Measurements from ENCODE around the gene BLVRA.
"Not testable (repeated sequence)": the region's sequence is repeated elsewhere in the genome, so short reads cannot be mapped to it uniquely, and the experiment has no call there.

BLVRA gene

DNA sequence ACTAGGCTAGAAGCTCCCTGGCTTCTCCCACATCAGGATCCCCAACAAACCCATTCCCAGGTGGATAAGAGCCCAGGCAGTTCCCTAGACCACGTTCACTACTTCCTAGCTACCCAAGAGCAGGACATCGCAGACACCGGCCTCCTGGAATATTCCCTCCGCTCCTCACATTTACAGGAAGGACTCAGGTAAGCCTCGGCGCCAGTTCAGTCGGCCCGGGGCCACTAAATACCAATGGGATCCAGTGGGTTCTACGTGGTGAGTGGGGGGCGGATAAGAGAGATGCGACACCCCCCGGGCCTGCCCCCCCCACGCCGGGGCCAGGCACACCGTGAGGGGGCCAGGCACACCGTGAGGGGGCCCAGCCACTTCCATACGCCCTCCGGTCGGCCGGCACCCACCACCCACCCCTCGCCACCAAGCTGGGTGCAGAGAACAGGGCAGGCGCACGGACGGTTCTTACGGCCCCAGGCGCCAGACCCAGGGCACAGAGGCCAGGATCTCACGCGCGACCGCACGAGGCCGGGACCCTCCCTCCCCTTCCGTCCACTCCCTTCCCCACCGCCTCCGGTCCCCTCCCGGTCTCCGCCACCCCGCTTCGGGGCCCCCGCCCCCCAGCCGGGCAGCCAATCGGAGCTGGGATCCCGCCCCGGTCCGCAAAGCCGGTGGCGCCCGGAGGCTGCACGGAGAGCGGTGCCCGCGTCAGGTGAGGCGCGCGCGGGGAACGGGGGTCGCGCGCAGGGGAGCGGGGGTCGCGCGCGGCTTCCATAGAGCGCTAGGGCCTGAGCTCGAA, at the start of gene BLVRA:
Gene BLVRA (plus strand): TSS at position 652 of the 793 bp plus-strand sequence. CDS start 12,479 bp downstream, outside the sequence.
- DNase-seq (ENCODE audit: low spot score), result peak; percentile 77

- DNase-seq (ENCODE audit: low spot score), result no peak
Observed at GRCh38 chr7:43711503-43711902, 47.0 kb upstream of the BLVRA start.

DNA sequence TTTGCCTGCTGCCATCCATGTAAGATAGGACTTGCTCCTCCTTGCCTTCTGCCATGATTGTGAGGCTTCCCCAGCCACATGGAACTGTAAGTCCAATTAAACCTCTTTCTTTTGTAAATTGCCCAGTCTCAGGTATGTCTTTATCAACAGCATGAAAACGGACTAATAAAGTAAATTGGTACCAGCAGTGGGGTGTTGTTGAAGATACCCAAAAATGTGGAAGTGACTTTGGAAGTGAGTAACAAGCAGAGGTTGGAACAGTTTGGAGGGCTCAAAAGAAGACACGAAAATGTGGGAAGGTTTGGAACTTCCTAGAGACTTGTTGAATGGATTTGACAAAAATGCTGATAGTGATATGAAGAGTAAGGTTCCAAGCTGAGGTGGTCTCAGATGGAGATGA, 42.5 kb upstream of the BLVRA start:
- not testable (repeated sequence) for DNase-seq (ENCODE audit: low spot score)

- DNase-seq (ENCODE audit: low spot score), result no peak
Observed at GRCh38 chr7:43716598-43716997, 41.9 kb upstream of the BLVRA start.

- DNase-seq (ENCODE audit: low spot score), result no peak
Observed at GRCh38 chr7:43721193-43721806, 37.2 kb upstream of the BLVRA start.

- DNase-seq (ENCODE audit: low spot score), result no peak
Observed at GRCh38 chr7:43723007-43723341, 35.5 kb upstream of the BLVRA start.

- DNase-seq (ENCODE audit: low spot score), result no peak
Observed at GRCh38 chr7:43725251-43725650, 33.2 kb upstream of the BLVRA start.

DNA sequence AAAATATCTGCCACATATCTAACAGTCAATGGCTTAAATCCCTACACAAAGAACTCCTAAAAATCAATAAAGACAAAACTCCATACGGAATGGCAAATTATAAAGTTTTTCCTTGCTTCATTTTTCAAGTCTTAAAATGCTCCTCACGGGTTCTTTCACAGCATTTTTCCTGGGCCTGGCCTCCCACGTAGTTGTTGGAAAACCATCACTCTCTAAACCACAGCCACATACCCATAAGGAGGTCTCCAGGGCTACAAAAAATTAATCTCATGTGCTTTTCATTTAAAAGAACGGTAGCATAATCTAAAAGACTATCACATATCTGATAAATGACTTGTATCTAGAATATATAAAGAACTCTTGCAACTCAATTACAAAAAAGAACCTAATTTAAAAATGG, 32.0 kb upstream of the BLVRA start:
- DNase-seq (ENCODE audit: low spot score), result no peak

GRCh38 chr7:43727003-43727402, 31.5 kb upstream of the BLVRA start:
- no peak for DNase-seq (ENCODE audit: low spot score)

DNA sequence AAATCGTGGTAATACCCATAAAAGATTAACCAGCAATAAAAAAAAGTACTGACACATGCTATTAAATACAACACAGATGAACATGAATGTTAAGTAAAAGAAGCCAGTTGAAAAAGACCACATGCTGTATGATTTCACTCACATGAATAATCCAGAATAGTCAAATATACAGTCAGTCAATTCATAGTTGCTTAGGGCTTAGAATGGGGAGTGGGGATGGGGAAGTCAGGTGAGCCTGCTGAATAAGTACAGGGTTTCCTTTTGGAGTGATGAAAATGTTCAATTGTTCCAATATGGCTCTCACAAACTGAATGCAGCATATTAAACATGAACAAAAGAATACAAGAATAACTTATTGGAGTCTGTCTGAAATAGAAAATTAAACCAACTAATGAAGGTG, 31.0 kb upstream of the BLVRA start:
- no peak for DNase-seq (ENCODE audit: low spot score)

DNA sequence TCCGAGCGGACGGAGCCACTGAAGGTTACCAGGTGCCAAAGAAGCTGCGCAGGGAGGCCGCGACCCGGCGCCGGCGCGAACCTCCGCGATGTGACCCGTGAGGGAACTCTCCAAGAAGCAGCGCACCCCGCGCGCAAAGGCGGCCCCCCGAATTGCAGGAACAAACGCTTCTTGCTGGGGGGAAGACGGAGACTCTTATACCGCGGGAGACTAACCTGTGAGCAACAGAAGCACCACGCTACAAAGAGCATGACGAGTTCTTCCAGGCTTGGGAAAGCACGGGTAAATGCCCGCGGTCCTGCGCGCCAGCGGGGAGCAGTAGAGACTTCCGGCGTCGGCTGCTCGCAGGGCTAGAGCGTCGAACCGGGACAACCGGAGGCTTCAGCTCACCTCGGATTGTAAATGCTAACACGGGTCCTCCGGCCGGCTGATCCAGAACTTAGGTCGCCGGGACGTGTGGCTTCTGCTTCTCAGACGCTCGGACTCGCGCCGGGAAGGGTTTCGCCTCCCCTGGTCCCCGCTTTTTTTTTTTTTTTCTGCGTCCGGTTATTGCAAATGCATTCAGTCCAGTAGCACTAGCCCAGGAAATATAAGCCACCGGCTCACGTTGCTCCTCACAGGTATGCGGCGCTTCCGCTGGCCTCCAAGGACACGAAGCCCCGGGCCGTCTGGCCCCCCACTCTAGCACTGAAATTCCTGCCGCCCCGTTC, 29.1 kb upstream of the BLVRA start, which contains the start of gene COA1:
Gene COA1 (minus strand): TSS at position 310 of the 710 bp plus-strand sequence. CDS start 80,909 bp downstream, outside the sequence.
- DNase-seq (ENCODE audit: low spot score), result peak; percentile 65

DNA sequence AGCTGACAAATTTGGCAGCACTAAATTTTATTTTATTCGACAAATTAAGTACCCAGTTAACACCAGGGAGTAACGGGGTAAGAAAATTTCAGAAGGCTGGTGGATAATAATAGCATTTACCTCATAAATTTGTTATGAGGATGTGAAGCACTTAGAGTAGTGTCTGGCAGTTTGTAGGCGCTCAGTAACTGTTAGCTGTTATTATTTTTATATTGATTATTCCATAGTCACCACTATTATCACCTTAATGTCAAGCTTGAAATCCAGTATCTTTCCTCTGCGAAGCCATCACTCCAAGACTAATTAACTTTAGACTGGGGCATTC, 28.6 kb upstream of the BLVRA start:
- no peak for DNase-seq (ENCODE audit: low spot score)

GRCh38 chr7:43731494-43731893, 27.0 kb upstream of the BLVRA start:
- not testable (repeated sequence) for DNase-seq (ENCODE audit: low spot score)

- not testable (repeated sequence) for DNase-seq (ENCODE audit: low spot score)
Observed at GRCh38 chr7:43734575-43735332, 23.7 kb upstream of the BLVRA start.

- no peak for DNase-seq (ENCODE audit: low spot score)
Observed at GRCh38 chr7:43735403-43735801, 23.1 kb upstream of the BLVRA start.

- DNase-seq (ENCODE audit: low spot score), result no peak
Observed at GRCh38 chr7:43735802-43736603, 22.5 kb upstream of the BLVRA start.

DNA sequence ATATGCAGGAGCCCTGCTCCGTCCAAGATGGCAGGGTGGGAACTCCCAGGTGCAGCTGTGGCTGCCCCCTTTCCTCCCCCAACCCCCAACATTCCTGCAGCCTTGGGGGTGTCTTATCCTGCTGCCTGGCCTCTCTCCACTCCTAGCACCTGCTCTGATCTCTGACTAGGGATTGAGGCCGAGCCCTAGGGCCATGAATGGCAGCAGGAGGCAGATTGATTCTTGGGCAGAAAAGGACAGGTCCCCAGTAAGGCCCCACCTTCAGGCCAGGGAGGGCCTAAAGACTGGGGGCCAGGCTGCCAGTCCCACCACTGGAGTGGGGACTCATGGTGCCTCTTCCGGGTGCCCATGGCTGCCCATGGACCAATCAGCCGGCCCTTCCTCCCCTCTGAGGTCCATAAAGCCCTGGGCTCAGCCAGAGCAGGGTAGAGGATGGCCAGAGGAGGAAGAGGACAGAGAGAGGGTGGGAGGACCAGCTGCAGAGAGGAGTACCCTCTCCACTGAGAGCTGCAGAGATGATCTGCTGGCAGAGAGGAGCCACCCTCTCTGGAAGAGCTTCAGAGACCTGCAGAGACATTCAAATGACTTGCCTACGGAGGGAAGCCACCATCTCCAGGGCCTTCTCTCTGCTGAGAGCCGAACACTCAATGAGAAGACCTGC, 20.9 kb upstream of the BLVRA start:
- DNase-seq (ENCODE audit: low spot score), result no peak

- no peak for DNase-seq (ENCODE audit: low spot score)
Observed at GRCh38 chr7:43742692-43743091, 15.8 kb upstream of the BLVRA start.

- DNase-seq (ENCODE audit: low spot score), result no peak
Observed at GRCh38 chr7:43747328-43748105, 11.0 kb upstream of the BLVRA start.

GRCh38 chr7:43749383-43749940, 9.0 kb upstream of the BLVRA start:
- no peak for DNase-seq (ENCODE audit: low spot score)
